Raji (cell line): ENCODE data around the gene PPP1R9A.

Experiments
- POLR2A ChIP-seq: IDR thresholded peaks from 2 replicates; pipeline ENCODE4 v1.6.1; 2011; ENCODE audit warnings: low read depth, low read length, control low read depth; ENCODE audit not compliant: insufficient read depth

The PPP1R9A gene

DNA sequence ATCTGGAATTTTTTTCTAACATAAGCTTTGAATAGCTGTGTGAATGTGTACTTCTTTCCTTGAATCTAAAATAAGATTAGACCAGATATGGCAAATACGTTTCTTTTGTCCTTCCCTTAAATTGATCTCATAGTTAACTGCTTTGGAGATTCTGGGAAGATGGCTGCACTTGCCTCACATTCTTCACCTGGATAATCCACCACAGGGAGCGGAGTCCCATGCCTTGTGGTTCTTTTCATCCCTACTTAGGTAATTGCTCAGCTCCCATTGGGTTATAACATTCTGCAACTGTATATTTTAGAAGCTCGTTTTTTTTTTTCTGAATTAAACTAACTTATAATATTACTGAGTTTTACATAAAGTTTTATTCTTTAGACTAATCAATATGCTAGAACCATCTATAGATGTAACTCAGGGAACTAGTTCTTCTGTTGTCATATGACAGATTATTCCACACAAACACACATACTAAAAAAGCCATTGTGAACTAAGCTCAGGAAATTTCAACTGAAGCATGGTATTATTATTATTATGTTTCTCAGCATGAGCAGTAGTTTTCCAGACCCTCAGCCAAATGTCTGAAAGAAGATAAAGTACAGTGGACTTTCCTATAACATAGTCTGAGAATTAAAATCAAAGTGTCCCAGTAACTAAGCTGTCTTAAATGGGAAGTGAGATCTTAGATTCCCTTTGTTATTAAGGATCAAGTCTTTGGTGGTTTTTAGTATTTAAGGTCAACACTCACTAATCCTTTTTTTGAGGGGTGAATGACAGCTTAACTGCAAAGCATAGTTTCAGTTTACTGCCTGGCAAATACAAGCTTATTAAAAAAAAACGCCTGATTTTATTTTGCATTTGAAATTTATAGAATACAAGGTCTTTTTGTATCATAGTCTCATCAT is 182.3 kb downstream of the PPP1R9A start:
- no peak for TF ChIP-seq POLR2A

DNA sequence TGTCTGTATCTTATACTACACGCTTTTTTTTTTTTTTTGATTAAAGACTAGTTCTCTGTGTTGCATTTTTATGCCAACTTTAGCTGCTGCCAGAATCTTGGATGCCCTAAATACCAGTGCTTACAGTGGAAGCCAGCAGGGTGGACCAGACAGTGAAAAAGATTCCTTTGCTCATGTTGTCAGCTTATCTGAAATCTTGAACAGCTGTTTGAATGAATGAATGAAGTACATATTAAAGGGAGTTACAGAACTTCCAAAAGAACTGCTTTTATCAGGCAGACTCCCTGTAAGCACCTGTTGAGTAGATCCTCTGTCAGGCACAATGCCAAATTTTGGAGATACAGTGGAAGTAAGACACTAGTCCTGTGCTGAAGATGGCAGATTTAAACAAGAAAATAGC is 184.9 kb downstream of the PPP1R9A start:
- TF ChIP-seq POLR2A: no peak

DNA sequence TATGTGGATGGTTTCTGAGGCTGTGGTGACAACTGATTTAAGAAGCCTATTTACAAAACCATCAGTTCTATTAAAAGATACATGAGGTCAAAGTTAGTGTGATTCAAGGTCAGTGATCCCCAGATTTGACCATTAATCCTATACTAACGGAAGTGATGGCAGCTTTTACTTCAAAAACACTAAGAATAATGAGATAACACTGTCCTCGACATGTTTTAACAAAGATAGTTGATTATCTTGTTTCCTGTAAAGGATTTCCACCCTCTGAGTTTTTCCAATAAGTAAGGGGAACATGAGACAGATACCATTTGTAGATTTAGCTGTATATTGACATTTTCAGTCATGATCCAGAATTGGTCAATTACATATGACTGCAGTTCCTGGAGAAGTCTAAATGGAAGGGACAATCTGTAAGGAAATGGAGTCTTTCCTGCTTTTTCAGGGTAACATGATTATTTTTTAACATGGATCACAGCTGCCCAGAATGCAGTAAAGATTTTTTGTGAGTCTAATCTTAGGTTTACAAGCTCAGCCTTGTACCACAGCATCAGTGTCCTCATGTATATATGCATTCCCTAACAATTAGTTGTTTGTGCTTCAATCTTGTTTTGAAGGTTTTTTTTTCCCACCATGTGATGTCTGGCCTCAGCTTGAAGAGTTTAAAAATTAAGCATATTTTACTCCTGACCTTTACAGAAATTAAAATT is 188.0 kb downstream of the PPP1R9A start:
- no peak for TF ChIP-seq POLR2A

DNA sequence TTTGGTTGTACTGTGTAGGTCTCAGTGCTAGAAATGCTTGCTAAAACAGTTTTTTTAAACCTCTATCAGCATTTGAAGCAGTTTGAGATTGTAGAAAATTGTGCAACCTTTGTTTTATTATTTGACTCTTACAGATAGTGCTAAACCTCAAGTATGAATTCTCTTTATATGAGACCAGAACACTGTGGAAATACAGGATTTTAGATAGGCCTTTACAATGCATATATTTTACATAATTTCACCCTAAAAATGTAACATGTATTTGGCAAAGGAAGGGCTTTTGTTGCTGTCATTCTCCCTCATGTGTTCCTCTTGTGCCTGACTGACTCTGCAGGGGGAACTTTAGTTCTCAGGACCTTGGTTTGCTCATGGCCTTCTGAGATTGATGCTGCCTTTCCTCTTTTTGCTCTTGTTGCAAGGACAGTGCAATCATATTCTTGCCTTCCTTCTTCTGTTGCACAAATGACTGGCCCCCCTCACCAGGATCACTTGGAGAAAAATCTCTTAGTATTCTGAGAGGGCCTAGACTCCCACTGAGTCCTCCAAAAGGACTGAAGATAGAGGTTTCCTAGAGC is 188.7 kb downstream of the PPP1R9A start:
- no peak for TF ChIP-seq POLR2A

DNA sequence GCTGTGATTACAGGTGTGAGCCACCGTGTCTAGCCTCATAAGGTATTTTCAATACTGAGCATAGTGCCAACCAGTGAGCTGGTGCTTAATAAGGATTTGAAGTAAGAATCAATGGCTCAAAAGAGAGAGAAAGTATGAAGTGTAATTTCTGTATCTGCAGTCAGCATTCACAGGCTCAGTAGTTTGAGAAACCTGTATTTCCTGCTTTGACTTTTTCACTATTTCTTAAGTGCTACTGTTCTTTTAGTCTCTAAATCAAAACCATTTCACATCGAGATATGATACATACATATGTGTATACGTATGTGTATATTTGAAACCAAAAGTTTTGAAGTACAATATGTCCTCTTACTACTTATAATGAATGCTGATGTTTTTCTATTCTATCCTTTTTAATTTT is 189.9 kb downstream of the PPP1R9A start:
- no peak for TF ChIP-seq POLR2A

DNA sequence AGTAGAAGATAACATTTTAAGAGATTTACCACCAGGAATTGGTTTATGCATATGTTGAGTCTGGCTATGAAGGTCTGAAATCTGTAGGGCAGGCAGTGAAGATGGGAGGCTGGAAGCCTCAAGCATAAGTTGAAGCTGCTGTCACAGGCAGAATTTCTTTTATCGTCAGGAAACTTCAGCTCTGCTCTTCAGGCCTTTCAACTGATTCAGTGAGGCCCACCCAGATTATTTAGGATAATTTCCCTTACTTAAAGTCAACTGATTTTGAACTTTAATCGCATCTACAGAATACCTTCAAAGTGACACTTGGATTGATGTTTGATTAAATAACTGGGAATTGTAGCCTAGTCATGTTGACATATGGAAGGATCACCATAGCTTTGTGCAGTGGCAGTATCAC is 190.5 kb downstream of the PPP1R9A start:
- no peak for TF ChIP-seq POLR2A

DNA sequence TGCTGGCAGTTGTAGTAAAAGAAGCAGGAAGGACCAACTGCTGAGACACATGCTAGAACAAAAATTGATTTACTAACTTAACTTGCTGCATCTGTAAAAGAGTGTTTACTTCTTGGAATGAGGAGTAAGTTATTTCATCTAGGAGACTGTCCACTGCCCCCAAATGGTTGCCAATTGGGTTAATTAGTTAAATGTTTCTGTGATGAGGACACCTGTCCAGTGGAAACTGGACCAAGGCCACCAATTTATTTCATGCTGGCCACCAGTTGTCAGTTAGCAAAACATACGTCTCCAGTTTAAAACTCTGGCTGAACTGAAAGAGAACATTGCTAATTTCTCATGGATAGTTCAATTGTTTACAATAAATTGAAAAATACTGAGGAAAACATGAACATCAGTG is 191.7 kb downstream of the PPP1R9A start:
- TF ChIP-seq POLR2A: no peak

DNA sequence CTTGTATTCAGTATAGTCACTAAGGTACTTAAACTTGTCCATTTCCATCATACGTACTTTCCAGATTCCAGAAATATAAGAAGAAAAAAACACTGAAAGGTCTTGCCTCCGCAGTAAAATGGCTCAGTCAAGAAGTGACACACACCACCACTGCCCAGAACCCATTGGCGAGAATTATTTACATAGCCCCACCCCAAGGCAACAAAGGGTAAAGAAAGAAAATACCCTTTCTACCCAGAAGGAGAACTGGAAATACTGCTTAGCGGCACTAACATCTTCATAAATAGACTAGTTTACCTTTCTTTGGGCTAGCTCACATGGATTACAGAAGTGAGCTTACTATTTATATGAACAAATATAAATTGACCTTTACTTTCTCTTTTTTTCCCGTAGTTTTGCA is 194.0 kb downstream of the PPP1R9A start:
- no peak for TF ChIP-seq POLR2A

DNA sequence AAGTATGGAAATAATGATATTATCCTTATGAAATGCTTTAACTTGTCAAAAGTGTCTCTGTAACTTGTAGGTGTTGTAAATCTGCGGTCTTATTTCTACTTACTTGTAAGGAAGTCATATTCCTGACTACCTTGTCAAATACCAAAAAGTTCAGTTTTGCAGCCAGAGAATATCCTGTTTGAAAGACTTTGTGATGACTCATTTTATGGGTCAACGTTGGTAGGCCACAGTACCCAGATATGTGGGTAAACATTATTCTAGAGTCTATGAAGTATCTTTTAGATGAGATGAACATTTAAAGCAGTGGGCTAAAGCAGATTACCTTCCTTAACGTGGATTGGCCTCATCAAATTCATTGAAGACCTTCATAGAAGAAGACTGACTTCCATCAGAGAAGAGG is 195.3 kb downstream of the PPP1R9A start:
- no peak for TF ChIP-seq POLR2A

DNA sequence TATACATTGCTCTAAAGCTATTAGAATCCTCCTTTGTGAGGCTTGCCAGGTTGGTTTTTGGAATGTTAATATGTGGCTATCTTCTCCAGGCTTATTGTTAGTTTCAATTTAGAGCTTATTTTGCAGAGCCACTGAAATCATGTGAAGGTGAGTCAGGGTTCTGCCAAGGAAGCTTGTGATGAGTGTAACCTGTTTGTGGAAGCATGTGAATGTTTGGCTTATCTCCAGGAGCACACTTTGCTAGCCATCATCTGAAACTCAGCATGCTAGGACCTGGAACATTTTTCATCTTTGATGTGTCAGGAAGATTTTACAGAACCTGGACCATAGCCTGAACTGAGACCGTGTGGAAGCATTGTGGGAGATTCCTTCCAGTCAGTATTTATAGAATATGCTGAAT is 197.3 kb downstream of the PPP1R9A start:
- no peak for TF ChIP-seq POLR2A

DNA sequence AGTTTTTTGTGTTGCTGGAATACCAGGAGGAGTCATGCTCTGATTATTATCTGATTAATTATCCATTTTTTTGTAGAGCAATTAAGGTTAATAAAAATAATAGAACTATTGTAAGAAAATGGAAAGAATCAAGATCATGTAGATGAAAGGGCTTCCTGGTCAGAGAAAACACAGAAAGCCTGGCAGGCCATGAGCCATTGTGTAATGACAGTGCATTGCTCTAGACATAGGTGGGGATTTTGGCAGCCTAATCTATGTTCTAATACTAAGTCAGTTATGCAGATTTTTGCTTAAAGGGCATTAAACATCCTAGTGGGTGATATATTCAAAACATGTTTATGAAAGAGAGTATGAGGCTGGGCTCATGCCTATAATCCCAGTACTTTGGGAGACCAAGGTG is 198.2 kb downstream of the PPP1R9A start:
- TF ChIP-seq POLR2A: no peak

DNA sequence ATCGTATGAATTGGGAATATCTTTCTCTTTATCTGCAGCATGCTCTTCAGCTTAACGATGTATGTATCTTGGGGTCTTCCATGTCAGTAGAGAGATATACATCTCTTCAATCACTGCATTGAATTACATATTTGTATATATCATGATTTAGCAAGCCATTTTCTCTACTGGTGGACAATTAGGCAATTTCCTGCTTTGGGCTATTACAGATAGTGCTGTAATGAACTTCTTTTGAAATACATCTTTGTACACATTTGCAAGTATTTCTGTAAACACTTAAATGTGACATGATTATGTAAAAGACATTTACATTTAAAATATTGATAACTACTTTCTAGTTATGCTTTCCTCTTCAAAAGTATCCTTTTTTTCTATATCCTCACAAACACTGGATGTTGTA is 199.0 kb downstream of the PPP1R9A start:
- TF ChIP-seq POLR2A: no peak

DNA sequence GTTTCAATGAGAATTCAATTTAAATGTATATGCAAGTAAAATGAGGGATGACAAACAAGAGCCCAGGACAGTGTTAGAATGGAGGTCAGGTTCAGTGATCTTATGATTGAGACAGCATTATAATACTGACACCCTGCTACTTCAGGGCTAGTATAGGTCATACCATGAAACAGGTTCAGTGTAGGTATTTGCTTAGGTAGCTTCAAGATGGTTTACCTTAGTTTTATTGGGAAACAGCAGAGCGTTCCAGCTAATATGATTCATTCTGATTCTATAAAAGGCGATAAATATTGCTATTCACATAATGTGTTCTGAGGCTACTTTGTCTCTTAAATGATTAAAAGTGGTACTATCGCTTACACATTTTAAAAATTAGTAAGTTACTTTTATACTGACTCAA is 203.3 kb downstream of the PPP1R9A start:
- no peak for TF ChIP-seq POLR2A

DNA sequence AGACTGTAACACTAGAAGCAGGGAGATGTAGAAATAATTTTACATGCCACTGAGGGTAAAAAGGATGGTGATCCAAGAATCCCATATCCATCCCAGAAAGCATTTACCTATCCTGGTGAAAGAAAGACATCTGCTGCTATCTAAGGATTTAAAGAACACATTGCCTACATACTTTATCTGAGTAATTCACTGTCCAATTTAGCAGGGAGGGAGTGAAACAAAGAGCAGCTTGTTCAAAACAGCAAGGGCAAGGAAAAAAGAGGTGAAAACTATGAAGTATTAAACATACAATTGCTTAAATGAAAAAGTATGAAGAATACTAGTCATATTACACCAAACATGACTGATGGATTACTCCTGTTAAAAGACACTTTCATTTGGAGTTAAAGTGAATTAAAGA is 206.2 kb downstream of the PPP1R9A start:
- TF ChIP-seq POLR2A: no peak

DNA sequence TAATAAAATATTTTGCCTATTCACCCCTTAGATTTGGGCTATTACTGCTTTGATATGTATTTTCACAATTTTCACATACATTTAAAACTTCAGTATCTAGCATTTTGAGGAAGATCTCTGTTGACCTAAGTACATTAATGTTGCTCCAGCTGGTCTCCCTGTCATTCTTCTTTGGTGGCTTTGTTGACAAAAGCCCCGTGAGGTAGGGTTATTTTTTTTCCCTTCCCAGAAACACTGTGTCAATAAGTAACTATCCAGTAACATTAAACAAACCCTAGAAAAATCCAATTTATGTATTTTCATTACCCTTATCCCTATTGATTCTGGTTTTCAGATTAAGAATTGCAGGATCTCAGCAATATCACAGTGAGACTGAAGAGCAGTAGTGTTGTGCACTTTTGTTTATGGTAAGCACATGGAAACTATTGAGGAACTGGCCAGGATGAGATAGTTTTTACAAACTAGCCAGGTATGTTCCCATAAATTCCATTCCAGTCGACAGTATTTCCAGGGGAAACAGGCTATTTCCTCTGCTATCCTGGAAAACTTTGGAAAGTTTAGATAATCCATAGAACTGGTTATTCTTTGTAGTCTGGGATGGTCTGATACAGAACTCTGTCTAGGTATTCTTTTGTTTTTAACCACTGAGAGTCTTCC is 218.8 kb downstream of the PPP1R9A start:
- no peak for TF ChIP-seq POLR2A
